GM21528 (cell line): ENCODE measurements around the gene TMEM139.

Experiments
- ATAC-seq: cut with Tn5 transposase; IDR thresholded peaks from one replicate; pipeline ENCODE4 v1.9.1; 2021; ENCODE audit warnings: mild to moderate bottlenecking, moderate library complexity; ENCODE audit not compliant: unreplicated experiment, low FRiP score

TMEM139 gene

GRCh38 chr7:143284591-143285469 lies at the start of gene TMEM139:
Gene TMEM139 (plus strand): TSS chr7:143284958. CDS start chr7:143285958, 1,000 bp downstream.
- no peak for ATAC-seq

DNA sequence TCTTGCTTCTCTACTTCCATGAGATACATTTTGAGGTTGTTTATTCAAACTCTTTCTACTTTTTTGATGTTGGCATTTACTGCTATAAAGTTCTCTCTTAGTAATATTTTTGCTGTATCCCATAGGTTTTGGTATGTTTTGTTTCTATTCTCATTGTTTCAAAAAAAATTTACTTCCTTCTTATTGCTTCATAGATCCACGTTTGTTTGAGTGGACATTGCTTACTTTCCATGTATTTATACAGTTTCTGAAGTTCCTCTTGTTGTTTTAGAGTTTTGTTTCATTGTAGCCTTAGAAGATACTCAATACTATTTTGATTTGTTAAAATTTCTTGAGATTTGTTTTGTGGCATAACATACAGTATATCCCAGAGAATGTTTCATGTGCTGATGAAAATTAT lies 49.2 kb upstream of the TMEM139 start:
- ATAC-seq = no peak

DNA sequence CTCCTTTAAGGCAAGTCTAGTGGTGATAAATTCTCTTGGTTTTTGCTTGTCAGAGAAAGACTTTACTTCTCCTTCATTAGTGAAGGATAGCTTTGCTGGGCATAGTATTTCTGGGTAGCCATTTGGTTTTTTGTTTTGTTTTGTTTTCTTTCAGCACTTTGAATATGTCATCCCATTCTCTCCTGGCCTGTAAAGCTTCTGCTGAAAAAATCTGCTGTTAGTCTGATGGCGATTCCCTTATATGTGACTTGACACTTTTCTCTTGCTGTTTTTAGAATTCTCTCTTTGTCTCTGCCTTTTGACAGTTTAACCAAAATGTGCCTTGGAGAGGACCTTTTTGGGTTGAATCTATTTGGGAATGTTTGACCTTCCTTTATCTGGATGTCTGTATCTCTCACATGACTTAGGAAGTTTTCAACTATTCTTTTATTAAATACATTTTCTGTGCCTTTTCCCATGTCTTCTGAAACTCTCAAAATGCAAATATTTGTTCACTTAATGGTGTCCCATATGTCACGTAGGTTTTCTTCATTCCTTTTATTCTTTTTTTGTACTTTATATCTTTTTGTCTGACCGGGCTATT lies 48.3 kb upstream of the TMEM139 start:
- no peak for ATAC-seq

DNA sequence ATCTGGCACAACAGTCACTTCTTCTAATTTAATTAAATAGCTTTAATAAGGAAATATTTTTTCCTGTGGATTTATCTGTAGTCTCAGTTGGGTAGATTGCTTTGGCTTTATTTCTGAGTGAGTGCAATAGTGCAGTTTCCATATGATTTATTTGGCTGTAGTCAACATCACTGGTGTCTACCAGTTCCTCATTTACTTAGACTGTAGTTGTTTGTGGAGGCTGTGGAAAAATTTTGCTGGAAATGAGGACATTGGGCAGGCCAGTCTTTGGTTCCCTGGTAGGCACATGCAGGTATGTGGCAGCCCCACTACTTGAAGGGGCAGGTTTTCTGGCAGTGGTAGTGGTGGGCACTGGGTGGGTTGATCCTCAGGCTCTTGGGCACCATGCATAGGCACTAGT lies 47.4 kb upstream of the TMEM139 start:
- ATAC-seq = no peak

DNA sequence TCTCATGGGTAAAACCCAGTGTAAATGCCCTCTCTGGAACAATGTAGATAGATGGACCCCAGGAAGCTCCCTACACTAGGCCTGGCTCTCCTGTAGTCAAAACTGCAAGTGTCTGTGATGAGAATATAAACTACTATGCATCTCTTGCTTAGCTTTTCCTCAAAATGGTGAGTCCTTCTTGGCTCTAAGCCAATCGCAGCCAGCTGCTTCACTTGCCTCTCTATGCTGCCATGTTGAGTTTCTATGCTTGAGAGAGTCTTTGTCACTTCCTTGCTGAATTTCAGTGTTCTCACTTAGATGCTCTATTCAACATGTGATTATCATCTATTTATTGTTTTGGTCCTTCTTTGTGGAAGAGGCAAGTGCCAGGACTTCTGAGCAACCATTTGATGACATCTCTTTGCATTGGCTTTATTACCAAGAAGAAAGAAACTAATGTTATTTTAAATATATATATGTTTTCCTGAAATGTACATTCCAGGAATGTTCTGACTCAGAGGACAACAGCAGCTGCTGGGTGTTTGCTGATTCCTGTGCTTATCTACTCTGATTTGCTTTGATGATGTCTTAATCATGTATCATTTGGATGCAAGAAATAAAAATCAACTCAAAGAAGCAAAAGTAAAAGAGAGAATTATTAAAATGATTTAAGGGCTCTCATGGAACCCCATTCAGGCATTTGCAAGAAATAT lies 46.3 kb upstream of the TMEM139 start:
- no peak for ATAC-seq

- ATAC-seq = no peak
Observed at GRCh38 chr7:143239813-143240212, 44.9 kb upstream of the TMEM139 start.

- peak; percentile 94 for ATAC-seq
Observed at GRCh38 chr7:143240291-143241168, 44.2 kb upstream of the TMEM139 start.

DNA sequence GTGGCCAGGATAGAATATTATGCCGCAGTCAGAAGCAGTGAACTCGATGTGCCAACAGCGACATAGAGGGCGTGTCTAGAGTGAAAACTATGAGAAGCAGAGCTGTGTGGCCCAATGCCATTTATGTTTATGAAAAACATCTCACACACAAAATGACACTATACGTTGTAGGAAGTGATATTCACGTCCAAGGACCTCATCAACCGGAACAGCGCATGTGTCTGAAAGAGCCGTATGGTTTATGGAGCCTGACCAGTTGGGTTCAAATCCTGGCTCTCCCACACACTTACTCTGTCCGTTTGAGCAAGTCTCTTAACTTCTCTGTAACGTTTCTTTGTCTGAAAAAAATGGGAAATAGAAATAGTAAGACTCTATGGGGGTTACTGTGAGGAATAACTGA lies 42.5 kb upstream of the TMEM139 start:
- ATAC-seq = no peak

- no peak for ATAC-seq
Observed at GRCh38 chr7:143243111-143243510, 41.6 kb upstream of the TMEM139 start.

DNA sequence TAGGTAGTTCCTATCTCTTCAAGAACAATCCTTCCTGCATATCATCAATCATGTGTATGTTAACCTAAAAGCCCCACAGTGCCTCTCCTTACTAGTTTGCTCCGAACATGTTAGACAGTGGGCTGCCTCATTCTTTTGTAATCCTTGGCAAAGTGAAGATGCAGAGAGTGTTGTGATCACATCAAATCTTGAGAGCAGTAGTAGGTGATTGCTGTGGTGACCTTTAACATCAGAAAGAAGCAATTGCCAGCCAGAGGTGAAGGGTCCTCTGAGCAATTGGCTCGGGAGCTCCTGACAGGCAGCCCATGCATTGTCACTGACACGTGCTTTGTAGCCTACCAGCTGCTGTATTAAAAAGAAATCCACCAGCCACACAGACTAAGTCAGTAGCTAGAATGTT lies 41.1 kb upstream of the TMEM139 start:
- ATAC-seq = no peak

GRCh38 chr7:143244321-143244720 lies 40.4 kb upstream of the TMEM139 start:
- no peak for ATAC-seq

DNA sequence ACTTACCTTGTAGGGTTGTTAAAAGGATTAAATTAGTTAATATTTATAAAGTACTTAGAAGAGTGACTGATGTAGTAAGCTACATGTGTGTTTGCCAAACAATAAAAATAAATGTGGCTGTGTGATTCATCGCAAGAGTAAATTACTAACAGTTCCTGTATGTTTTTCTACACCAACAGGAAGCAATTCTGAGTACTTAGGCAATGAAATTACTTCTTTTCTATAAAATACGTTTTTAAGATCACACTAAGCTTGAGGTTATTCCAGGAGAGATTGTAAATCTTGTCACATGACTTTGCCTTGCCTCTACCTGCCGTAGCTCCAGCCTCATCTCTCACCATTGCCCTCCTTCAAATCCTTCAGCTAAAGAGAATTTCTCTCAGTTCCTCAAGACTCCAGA lies 39.6 kb upstream of the TMEM139 start:
- ATAC-seq = no peak

DNA sequence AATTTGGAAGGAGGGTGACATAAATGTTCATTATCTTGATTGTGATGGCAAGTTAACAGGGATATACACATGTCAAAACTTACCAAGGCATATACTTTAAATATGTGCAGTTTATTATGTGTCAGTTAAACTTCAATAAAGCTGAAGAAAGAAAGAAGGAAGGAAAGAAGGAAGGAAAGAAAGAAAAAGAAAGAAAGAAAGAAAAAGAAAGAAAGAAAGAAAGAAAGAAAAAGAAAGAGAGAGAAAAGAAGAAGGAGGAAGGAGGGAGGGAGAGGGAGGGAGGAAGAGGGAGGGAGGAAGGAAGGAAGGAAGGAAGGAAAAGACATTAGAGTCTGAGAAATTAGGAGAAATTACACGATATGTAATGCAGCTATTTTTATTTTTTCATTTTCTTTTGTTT lies 37.4 kb upstream of the TMEM139 start:
- no peak for ATAC-seq

DNA sequence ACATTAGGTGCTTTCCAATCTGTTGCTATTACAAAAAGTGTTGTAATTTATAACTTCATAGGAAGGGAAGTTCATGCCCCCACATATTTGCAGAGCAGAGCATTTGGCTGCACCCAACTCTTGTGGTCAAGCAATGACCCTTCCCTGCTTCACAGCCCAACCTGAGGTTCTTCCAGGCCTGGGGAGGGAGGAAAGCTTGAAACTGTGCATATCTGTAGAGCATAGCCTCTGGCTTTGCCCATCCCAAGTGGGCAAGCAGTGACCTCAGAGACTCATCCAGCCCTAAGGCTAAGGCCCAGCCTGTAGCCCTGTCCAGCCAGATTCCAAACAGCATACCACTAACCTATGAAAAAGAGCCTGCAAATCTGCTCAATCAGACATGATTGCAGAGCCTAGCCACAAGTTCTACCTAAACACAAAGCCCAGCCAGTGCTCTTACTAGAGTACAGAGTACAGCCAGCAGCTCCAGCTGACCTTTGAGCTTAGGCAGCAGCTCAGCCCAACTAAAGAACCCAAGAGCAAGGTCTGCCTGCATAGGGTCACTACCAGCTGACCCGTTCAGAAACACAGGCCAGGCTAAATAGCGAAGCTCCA lies 35.9 kb upstream of the TMEM139 start:
- ATAC-seq = no peak

- no peak for ATAC-seq
Observed at GRCh38 chr7:143250199-143250598, 34.6 kb upstream of the TMEM139 start.

DNA sequence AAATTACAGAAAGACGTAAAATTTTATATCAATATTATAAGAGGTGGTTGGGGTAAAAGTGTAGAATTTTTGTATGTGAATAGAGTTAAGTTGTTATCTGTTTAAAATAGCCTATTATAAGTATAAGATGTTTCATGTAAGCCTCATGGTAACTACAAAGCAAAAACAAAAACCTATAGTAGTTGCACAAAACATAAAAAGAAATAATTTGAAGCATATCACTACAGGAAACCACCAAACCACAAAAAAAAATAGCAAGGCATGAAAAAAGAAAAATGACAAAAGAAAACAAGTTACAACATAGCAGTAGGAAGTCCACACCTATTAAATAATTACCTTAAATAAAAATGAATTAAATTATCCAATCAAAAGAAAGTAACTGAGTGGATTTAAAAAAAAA lies 33.9 kb upstream of the TMEM139 start:
- no peak for ATAC-seq

- ATAC-seq = no peak
Observed at GRCh38 chr7:143252006-143252405, 32.8 kb upstream of the TMEM139 start.

DNA sequence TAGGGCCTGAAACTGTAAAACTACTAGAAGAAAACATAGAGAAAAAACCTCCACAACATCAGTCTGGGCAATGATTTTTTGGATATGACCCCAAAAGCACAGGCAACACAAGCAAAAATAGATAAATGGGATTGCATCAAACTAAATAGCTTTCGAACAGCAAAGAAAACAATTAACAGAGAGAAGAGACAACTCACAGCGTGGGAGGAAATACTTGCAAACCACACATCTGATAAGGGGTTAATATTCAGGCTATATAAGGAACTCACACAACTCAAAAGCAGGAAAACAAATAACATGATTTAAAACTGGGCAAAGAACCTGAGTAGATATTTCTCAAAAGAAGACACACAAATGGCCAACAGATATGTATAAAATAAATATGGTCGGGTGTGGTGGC lies 29.2 kb upstream of the TMEM139 start:
- no peak for ATAC-seq

DNA sequence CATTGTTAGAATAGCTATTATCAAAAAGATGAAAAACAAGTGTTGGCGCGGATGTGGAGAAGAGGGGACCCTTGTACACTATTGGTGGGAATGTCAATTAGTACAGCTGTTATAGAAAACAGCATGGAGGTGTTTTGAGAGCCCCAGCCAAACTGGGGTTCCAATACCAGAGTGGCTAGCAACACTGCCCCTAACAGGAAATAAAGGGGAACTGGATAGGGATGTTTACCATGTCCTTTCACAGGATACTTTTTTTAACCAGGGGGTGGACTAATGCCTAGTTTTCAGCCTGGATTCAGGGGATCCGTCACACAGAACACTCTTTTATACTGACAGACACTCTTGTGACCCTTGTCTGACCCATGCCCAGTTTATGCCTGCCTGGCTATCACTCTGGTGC lies 28.4 kb upstream of the TMEM139 start:
- ATAC-seq = no peak

DNA sequence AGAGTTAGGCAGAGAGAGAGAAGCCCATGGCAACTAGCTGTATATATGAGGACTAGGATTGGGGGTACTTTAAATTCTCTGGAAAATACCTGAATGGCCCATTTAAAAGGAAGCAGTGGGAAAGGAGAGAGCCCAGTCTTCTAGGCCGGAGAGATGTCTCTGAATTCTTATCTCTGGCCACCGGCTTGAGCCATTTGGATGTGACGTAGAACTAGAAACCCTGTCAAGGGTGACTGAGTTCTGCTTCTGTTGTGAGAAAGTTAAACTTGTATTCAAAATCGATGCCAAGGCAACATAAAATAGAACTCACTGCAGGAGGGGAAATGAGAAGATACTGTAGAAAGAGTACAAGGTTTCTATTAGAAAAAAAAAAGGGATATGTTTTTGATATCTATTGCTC lies 27.8 kb upstream of the TMEM139 start:
- peak; percentile 81 for ATAC-seq
